Endodermal cell (in vitro differentiated cells): ENCODE measurements around the gene MCIDAS. TPM values are rescaled to one million over a fixed set of nuclear protein-coding genes. Genes with fewer than 3 reads are reported as not detected.

ENCODE experiments used
- DNase-seq: peaks from one replicate; pipeline ENCODE4 v3.0.0-alpha.2; 2017
- H3K27ac ChIP-seq: 2 replicates; pipeline ENCODE4 v1.5.1; 2013; ENCODE audit warnings: mild to moderate bottlenecking, low read depth, low read length, moderate library complexity
- H3K27me3 ChIP-seq: 2 replicates; pipeline ENCODE4 v1.6.1; 2013; ENCODE audit warnings: mild to moderate bottlenecking, low read length, moderate library complexity; ENCODE audit not compliant: insufficient read depth, control insufficient read depth, poor library complexity, severe bottlenecking
- H3K36me3 ChIP-seq: 2 replicates; pipeline ENCODE4 v1.7.0; 2013; ENCODE audit warnings: mild to moderate bottlenecking, low read length, moderate library complexity; ENCODE audit not compliant: control insufficient read depth, insufficient read depth
- H3K4me1 ChIP-seq: one replicate; pipeline ENCODE4 v1.7.0; 2013; ENCODE audit warnings: low read length; ENCODE audit not compliant: control insufficient read depth, insufficient read depth
- H3K4me3 ChIP-seq: 2 replicates; pipeline ENCODE4 v1.5.1; 2013; ENCODE audit warnings: mild to moderate bottlenecking, low read length, moderate library complexity
- H3K9ac ChIP-seq: 2 replicates; pipeline ENCODE4 v1.6.1; 2013; ENCODE audit warnings: mild to moderate bottlenecking, low read length, moderate library complexity; ENCODE audit not compliant: poor library complexity, severe bottlenecking; ENCODE audit errors: extremely low read depth
- H3K9me3 ChIP-seq: 2 replicates; pipeline ENCODE4 v1.6.1; 2013; ENCODE audit warnings: mild to moderate bottlenecking, low read length, moderate library complexity; ENCODE audit not compliant: control insufficient read depth
- H3K27ac Mint-ChIP-seq: 2 replicates; pipeline ENCODE4 v1.8.0; 2020; ENCODE audit warnings: mixed read lengths
- H3K27me3 Mint-ChIP-seq: 2 replicates; pipeline ENCODE4 v1.8.0; 2021; ENCODE audit warnings: mild to moderate bottlenecking, mixed read lengths; ENCODE audit not compliant: insufficient read depth
- H3K36me3 Mint-ChIP-seq: 2 replicates; pipeline ENCODE4 v1.8.0; 2020; ENCODE audit warnings: low read depth, mixed read lengths
- H3K4me1 Mint-ChIP-seq: 2 replicates; pipeline ENCODE4 v1.8.0; 2020; ENCODE audit warnings: mixed read lengths
- H3K4me3 Mint-ChIP-seq: 2 replicates; pipeline ENCODE4 v1.8.0; 2020; ENCODE audit warnings: mild to moderate bottlenecking, moderate library complexity, mixed read lengths
- H3K9me3 Mint-ChIP-seq: 2 replicates; pipeline ENCODE4 v1.8.0; 2020; ENCODE audit warnings: mild to moderate bottlenecking, mixed read lengths
- WGBS, 2 experiments: methylation state at CpG; one replicate each; pipeline versions ENCODE4 v1.1.5 to v1.1.7; 2013; ENCODE audit warnings: missing lambda C conversion rate in 2 of 2, mixed read lengths in 1 of 2; ENCODE audit not compliant: insufficient coverage in 1 of 2, insufficient read length in 1 of 2; 5-methylcytosine and 5-hydroxymethylcytosine counted together
- long read RNA-seq, 4 experiments: library from polyadenylated mRNA in 2 of 4; library from RNA in 1 of 4; library from capped mRNA in 1 of 4; stranded (forward) in 3 of 4; unstranded in 1 of 4; transcript quantifications; one replicate each; pipeline ENCODE4 v2.0.0, GENCODE V29; 2020 to 2021; ENCODE audit warnings: inconsistent platforms in 1 of 4
- polyA plus RNA-seq, 2 experiments: library from polyadenylated mRNA; stranded (reverse); fragments of 50-300 nt; gene quantifications; one replicate each; pipeline ENCODE4 v1.2.3, GENCODE V29; 2013
- total RNA-seq, 2 donors: library from RNA; stranded (reverse); fragmentation: NEBNext Ultra II Directional in 1 of 2; extraction: Animal tissue kit (Norgen Biotek cat#: 25700) in 1 of 2; gene quantifications; 2 replicates in 1 of 2; 3 replicates in 1 of 2; pipeline ENCODE4 v1.2.1, GENCODE V29; 2021
- TF ChIP-seq, protein P1 (sequence below): fragments of 200-600 bp; sonication (generic); conservative IDR thresholded peaks from 2 replicates; pipeline ENCODE4 v1.5.0; 2021; ENCODE audit warnings: antibody characterized with exemption, mild to moderate bottlenecking

The MCIDAS gene
- 1 to 10 TPM in 1 of 2 donors, under 1 TPM in 1; 0.58 to 1.4 TPM for total RNA-seq
- 0.32 TPM for polyA plus RNA-seq (2013, experiment 1 of 2)
- polyA plus RNA-seq (2013, experiment 2 of 2): not detected
- long read RNA-seq, experiment 1: 0 reads
- long read RNA-seq, experiment 2: 0 reads
- long read RNA-seq, experiment 3, partial matches to known transcripts: 2 of 8 reads
- long read RNA-seq, experiment 3, other reads (novel, unspliced or antisense): 2 of 8 reads
- long read RNA-seq, experiment 4: 0 reads

DNA sequence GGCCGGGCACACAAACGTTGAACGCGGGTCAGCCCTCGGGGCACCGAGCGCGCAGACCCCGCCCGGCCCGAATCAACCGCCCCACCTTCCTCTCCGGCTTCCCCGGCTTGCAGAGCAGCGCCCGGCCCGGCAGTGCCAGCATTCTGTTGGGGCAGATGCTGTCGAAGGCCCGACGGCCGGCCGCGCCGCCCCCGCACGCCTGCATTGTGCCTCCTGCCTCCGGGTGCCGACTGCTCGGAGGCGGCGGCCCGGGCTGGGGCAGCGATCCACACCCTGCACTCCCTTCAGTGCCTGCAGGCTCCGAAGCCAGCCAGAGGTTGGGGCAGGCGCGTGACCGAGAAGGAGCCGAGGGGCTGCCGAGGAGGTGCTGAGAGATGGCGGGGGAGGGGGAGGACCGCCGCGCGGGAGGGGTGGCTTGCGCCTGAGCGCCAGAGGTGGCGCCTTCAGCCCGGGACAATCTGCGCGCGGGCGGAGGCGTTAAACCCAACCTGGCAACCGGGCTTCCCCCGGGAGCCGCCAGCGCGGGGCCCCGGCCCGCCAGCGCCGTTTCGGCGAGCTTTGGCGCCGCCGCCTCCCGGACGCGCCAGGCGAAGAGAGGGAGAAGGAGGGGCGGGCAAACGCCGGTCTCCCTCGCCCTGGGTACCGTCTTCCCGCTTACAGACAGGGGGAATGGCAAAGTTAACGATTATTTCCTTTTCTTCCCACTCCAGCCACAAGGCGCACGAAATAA is at the start of gene MCIDAS:
Gene MCIDAS, minus strand, starts transcription at position 382 of the 730 bp plus-strand sequence. Its CDS starts 177 bp downstream, at position 205.
- TF ChIP-seq, protein P1, sequence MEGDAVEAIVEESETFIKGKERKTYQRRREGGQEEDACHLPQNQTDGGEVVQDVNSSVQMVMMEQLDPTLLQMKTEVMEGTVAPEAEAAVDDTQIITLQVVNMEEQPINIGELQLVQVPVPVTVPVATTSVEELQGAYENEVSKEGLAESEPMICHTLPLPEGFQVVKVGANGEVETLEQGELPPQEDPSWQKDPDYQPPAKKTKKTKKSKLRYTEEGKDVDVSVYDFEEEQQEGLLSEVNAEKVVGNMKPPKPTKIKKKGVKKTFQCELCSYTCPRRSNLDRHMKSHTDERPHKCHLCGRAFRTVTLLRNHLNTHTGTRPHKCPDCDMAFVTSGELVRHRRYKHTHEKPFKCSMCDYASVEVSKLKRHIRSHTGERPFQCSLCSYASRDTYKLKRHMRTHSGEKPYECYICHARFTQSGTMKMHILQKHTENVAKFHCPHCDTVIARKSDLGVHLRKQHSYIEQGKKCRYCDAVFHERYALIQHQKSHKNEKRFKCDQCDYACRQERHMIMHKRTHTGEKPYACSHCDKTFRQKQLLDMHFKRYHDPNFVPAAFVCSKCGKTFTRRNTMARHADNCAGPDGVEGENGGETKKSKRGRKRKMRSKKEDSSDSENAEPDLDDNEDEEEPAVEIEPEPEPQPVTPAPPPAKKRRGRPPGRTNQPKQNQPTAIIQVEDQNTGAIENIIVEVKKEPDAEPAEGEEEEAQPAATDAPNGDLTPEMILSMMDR: peak; percentile 51
- Histone ChIP-seq H3K4me3 (peak within 1 kb of the TSS; percentile 69), H3K4me1 (peaks cover 15% of the 10 kb centered on the region), H3K27ac (no peak within 1 kb of the TSS), H3K9ac (no peak within 1 kb of the TSS), H3K9me3 (no peaks in the 10 kb centered on the region), H3K36me3 (no peaks in the 10 kb centered on the region), H3K27me3 (peaks cover 100% of the 10 kb centered on the region)
- H3K27ac Mint-ChIP-seq: no peak within 1 kb of the TSS
- peaks cover under 1% of the 10 kb centered on the region for H3K36me3 Mint-ChIP-seq
- H3K9me3 Mint-ChIP-seq: no peaks in the 10 kb centered on the region
- DNase-seq: peak; percentile 91
- peaks cover 93% of the 10 kb centered on the region for H3K27me3 Mint-ChIP-seq
- H3K4me1 Mint-ChIP-seq: peaks cover 11% of the 10 kb centered on the region
- H3K4me3 Mint-ChIP-seq: peak within 1 kb of the TSS; percentile 52
- 0% methylated on average over 8 to 80 of the region's 80 CpGs for WGBS, 2 experiments

DNA sequence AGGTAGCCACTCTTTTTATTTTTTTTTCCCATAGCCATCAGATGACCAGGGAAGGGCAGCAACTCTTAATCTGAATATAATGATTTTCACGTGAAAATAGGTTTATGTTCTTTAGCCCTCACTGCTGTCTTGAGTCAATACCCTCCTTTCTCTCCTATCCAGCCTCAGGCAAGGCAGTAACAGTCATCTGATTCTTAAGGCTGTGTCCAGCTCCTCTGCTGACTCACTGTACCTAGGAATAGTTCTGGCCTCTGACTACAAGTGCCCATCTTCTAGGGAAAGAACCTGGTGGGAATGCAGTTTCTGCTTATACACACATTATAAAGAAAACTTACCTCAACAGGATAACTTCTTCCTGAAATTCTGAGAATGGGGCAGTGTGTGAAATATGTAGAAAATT is 49.7 kb upstream of the MCIDAS start:
- Mint-ChIP-seq H3K4me1 (peaks cover 7% of the 10 kb centered on the region), H3K27me3 (no peaks in the 10 kb centered on the region), H3K27ac (peak overlapping the region; percentile 33), H3K36me3 (peaks cover 50% of the 10 kb centered on the region), H3K9me3 (no peaks in the 10 kb centered on the region), H3K4me3 (no peak overlapping the region)
- Histone ChIP-seq H3K36me3 (peaks cover 63% of the 10 kb centered on the region), H3K9me3 (no peaks in the 10 kb centered on the region), H3K4me3 (no peak overlapping the region), H3K4me1 (no peaks in the 10 kb centered on the region), H3K9ac (no peak overlapping the region), H3K27me3 (no peaks in the 10 kb centered on the region), H3K27ac (no peak overlapping the region)
- TF ChIP-seq, protein P1: no peak
- no peak for DNase-seq
- WGBS, 2 experiments: 80 to 100% methylated on average over 1 of the region's 1 CpG

DNA sequence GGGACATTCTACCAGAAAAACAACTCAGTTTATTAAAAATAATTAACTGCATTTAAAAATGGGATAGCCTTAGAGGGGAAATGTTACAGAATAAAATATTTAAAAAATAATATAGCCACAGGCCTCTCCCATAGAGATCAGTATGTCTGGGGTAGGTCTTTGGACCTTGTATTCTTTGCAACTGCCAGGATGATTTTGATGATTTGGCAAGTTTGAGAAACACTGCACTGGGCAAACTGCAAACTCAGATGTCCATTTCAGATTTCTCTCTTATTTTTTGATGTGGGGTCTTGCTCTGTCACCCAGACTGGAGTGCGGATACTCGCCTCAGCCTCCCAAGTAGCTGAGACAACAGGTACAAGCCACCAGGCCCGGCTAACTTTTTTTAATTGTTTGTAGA is 31.2 kb upstream of the MCIDAS start:
- Histone ChIP-seq H3K4me3 (no peak overlapping the region), H3K27ac (no peak overlapping the region), H3K27me3 (no peaks in the 10 kb centered on the region), H3K36me3 (peaks cover 69% of the 10 kb centered on the region), H3K4me1 (peaks cover 10% of the 10 kb centered on the region), H3K9ac (no peak overlapping the region), H3K9me3 (no peaks in the 10 kb centered on the region)
- no peaks in the 10 kb centered on the region for H3K9me3 Mint-ChIP-seq
- no peak overlapping the region for H3K27ac Mint-ChIP-seq
- H3K27me3 Mint-ChIP-seq: no peaks in the 10 kb centered on the region
- TF ChIP-seq, protein P1: no peak
- no peak for DNase-seq
- peaks cover 25% of the 10 kb centered on the region for H3K36me3 Mint-ChIP-seq
- peaks cover 42% of the 10 kb centered on the region for H3K4me1 Mint-ChIP-seq
- no peak overlapping the region for H3K4me3 Mint-ChIP-seq
- 87 to 94% methylated on average over 3 of the region's 3 CpGs for WGBS, 2 experiments
